PC-9 (cell line): ENCODE data around the gene ITFG1.
"Not testable (repeated sequence)": the region's sequence is repeated elsewhere in the genome, so short reads cannot be mapped to it uniquely, and the experiment has no call there.

Experiments used
- CTCF ChIP-seq: fragments of 200-600 bp; sonication (generic); conservative IDR thresholded peaks from 2 replicates; pipeline ENCODE4 v1.6.1; 2017; ENCODE audit warnings: mixed run types, antibody characterized with exemption, mild to moderate bottlenecking, moderate library complexity
- EZH2 ChIP-seq: fragments of 200-600 bp; sonication (generic); IDR thresholded peaks from 2 replicates; pipeline ENCODE4 v1.8.0; 2017; ENCODE audit warnings: antibody characterized with exemption, low read depth

- TF ChIP-seq CTCF, EZH2: not testable (repeated sequence)
Observed at GRCh38 chr16:47324309-47324708, 136.6 kb downstream of the ITFG1 start.
